ENCODE results near the gene INTS13. TPM values are rescaled to one million over a fixed set of nuclear protein-coding genes. Genes with fewer than 3 reads are reported as not detected.

INTS13 gene
- polyA plus RNA-seq, 1 donor (not counting 4 experiments of a cell fraction or from before 2014, with no cell fraction given), result 38.7 TPM

- no peak overlapping the region for H2AFZ ChIP-seq (ENCODE audit: control insufficient read depth, low read length)
- H3K27me3 ChIP-seq (ENCODE audit: control insufficient read depth, extremely low read depth, insufficient read depth, low read length), result no peaks in the 10 kb centered on the region
- no peaks in the 10 kb centered on the region for H3K9me1 ChIP-seq (ENCODE audit: control insufficient read depth, extremely low read depth, insufficient read depth, low read length)
- no peaks in the 10 kb centered on the region for H3K79me2 ChIP-seq (ENCODE audit: control insufficient read depth, insufficient read depth, low read length)
- H3K9ac ChIP-seq (ENCODE audit: control insufficient read depth, extremely low read depth, insufficient read depth, low read length), result no peak overlapping the region
- H3K27ac ChIP-seq (ENCODE audit: control insufficient read depth, insufficient read depth, low read length), result no peak overlapping the region
- no peak for TF ChIP-seq EZH2 (IDR thresholded peaks at IDR 0.05; ENCODE audit: low read length)
- TF ChIP-seq, protein P1, sequence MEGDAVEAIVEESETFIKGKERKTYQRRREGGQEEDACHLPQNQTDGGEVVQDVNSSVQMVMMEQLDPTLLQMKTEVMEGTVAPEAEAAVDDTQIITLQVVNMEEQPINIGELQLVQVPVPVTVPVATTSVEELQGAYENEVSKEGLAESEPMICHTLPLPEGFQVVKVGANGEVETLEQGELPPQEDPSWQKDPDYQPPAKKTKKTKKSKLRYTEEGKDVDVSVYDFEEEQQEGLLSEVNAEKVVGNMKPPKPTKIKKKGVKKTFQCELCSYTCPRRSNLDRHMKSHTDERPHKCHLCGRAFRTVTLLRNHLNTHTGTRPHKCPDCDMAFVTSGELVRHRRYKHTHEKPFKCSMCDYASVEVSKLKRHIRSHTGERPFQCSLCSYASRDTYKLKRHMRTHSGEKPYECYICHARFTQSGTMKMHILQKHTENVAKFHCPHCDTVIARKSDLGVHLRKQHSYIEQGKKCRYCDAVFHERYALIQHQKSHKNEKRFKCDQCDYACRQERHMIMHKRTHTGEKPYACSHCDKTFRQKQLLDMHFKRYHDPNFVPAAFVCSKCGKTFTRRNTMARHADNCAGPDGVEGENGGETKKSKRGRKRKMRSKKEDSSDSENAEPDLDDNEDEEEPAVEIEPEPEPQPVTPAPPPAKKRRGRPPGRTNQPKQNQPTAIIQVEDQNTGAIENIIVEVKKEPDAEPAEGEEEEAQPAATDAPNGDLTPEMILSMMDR (optimal IDR thresholded peaks at IDR 0.05 in 1 of 3, IDR thresholded peaks at IDR 0.05 in 1 of 3, conservative IDR thresholded peaks at IDR 0.05 in 1 of 3; ENCODE audit: extremely low read depth in 1 of 3, insufficient read depth in 2 of 3, low read length in 3 of 3), result no peak
- peaks cover 0 to 4% of the 10 kb centered on the region in 2 experiments for H3K36me3 ChIP-seq (ENCODE audit: control insufficient read depth in 2 of 2, extremely low read depth in 1 of 2, insufficient read depth in 2 of 2, low read length in 2 of 2)
- no peak overlapping the region for H3K4me2 ChIP-seq (ENCODE audit: control insufficient read depth, extremely low read depth, insufficient read depth, low read depth, low read length)
- no peaks in the 10 kb centered on the region for H3K4me1 ChIP-seq (ENCODE audit: control insufficient read depth, extremely low read depth, insufficient read depth, low read length)
- dilution Hi-C loops (cut with MboI; ENCODE audit: extremely low pct_ligation_motif_present, low sequenced_read_pairs), result no loop called here
- FAIRE-seq (no peak), DNase-seq (ENCODE audit: low read depth, low spot score) (no peak)
- H3K9me3 ChIP-seq (ENCODE audit: control insufficient read depth, low read depth, low read length), result no peaks in the 10 kb centered on the region
- no peak overlapping the region for H3K4me3 ChIP-seq (ENCODE audit: control insufficient read depth in 2 of 3, extremely low read depth in 1 of 3, insufficient read depth in 2 of 3, low read depth in 1 of 3, low read length in 3 of 3)
- H4K20me1 ChIP-seq (ENCODE audit: control insufficient read depth, extremely low read depth, insufficient read depth, low read length), result no peaks in the 10 kb centered on the region
Observed at GRCh38 chr12:26896913-26897312, 40.9 kb downstream of the INTS13 start.

DNA sequence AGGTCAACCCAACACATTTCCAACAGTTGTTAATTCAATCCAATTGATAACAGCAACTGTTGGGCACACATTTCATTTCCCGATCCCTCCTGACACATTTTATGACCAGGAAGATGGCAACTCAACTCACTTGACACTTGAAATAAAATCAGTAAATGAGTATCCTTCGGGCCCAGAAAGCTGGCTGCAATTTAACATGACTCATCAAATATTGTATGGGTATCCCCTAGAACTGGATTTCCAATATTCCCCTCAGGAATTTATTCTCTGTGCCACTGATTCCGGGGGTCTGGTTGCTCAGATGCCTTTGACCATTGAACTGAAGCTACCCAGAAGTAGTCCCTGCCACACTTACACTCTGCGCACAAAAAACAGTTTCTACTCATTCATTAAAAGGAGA lies 42.1 kb downstream of the INTS13 start:
- H3K4me2 ChIP-seq (ENCODE audit: control insufficient read depth, extremely low read depth, insufficient read depth, low read depth, low read length), result no peak overlapping the region
- H3K9ac ChIP-seq (ENCODE audit: control insufficient read depth, extremely low read depth, insufficient read depth, low read length), result no peak overlapping the region
- H4K20me1 ChIP-seq (ENCODE audit: control insufficient read depth, extremely low read depth, insufficient read depth, low read length), result no peaks in the 10 kb centered on the region
- TF ChIP-seq, protein P1 (optimal IDR thresholded peaks at IDR 0.05 in 1 of 3, IDR thresholded peaks at IDR 0.05 in 1 of 3, conservative IDR thresholded peaks at IDR 0.05 in 1 of 3; ENCODE audit: extremely low read depth in 1 of 3, insufficient read depth in 2 of 3, low read length in 3 of 3), result no peak
- TF ChIP-seq EZH2 (IDR thresholded peaks at IDR 0.05; ENCODE audit: low read length), result no peak
- FAIRE-seq (no peak), DNase-seq (ENCODE audit: low read depth, low spot score) (no peak)
- no peaks in the 10 kb centered on the region for H3K9me1 ChIP-seq (ENCODE audit: control insufficient read depth, extremely low read depth, insufficient read depth, low read length)
- H3K9me3 ChIP-seq (ENCODE audit: control insufficient read depth, low read depth, low read length), result no peaks in the 10 kb centered on the region
- H2AFZ ChIP-seq (ENCODE audit: control insufficient read depth, low read length), result no peak overlapping the region
- H3K36me3 ChIP-seq (ENCODE audit: control insufficient read depth in 2 of 2, extremely low read depth in 1 of 2, insufficient read depth in 2 of 2, low read length in 2 of 2), result peaks cover 0 to 4% of the 10 kb centered on the region in 2 experiments
- H3K4me3 ChIP-seq (ENCODE audit: control insufficient read depth in 2 of 3, extremely low read depth in 1 of 3, insufficient read depth in 2 of 3, low read depth in 1 of 3, low read length in 3 of 3), result no peak overlapping the region
- no peaks in the 10 kb centered on the region for H3K27me3 ChIP-seq (ENCODE audit: control insufficient read depth, extremely low read depth, insufficient read depth, low read length)
- dilution Hi-C loops (cut with MboI; ENCODE audit: extremely low pct_ligation_motif_present, low sequenced_read_pairs), result no loop called here
- no peak overlapping the region for H3K27ac ChIP-seq (ENCODE audit: control insufficient read depth, insufficient read depth, low read length)
- H3K4me1 ChIP-seq (ENCODE audit: control insufficient read depth, extremely low read depth, insufficient read depth, low read length), result no peaks in the 10 kb centered on the region
- no peaks in the 10 kb centered on the region for H3K79me2 ChIP-seq (ENCODE audit: control insufficient read depth, insufficient read depth, low read length)

All from keratinocyte (primary cell).